ENCODE measurements around the gene CD82.

DNA sequence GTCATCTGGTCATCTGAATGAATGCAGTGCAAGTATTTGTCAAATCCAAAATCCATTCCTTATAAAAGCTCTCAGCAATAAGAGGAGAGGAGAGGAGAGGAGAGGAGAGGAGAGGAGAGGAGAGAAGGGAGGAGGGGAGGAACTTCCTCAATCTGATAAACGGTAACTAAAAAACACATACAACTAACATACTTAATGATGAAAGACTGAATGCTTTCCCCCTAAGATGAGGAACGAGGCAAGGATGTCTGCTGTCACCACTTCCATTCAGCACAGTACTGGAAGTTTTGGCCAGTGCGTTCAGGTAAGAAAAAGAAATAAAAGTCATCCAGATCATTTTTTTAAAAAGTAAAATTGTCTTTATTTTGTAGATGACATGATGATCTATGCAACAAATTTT lies 80.4 kb downstream of the CD82 start:
- TF ChIP-seq, protein P1, sequence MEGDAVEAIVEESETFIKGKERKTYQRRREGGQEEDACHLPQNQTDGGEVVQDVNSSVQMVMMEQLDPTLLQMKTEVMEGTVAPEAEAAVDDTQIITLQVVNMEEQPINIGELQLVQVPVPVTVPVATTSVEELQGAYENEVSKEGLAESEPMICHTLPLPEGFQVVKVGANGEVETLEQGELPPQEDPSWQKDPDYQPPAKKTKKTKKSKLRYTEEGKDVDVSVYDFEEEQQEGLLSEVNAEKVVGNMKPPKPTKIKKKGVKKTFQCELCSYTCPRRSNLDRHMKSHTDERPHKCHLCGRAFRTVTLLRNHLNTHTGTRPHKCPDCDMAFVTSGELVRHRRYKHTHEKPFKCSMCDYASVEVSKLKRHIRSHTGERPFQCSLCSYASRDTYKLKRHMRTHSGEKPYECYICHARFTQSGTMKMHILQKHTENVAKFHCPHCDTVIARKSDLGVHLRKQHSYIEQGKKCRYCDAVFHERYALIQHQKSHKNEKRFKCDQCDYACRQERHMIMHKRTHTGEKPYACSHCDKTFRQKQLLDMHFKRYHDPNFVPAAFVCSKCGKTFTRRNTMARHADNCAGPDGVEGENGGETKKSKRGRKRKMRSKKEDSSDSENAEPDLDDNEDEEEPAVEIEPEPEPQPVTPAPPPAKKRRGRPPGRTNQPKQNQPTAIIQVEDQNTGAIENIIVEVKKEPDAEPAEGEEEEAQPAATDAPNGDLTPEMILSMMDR (IDR thresholded peaks at IDR 0.05; ENCODE audit: low read depth, low read length), result no peak
- TF ChIP-seq EZH2phosphoT487 (IDR thresholded peaks at IDR 0.05; ENCODE audit: low read depth), result no peak

All from OCI-LY3 (cell line).